GM18507 (cell line): Measurements from ENCODE around the gene ROR1.
"Not testable (repeated sequence)": the region's sequence is repeated elsewhere in the genome, so short reads cannot be mapped to it uniquely, and the experiment has no call there.

Experiments
- DNase-seq: peaks from one replicate; pipeline ENCODE4 v3.0.0; 2011; ENCODE audit warnings: low read depth; ENCODE audit not compliant: insufficient read length; ENCODE audit errors: extremely low spot score
- FAIRE-seq: peaks from 2 replicates; lab custom pipeline; 2011; peaks lifted over from hg19 to GRCh38; lab: Jason Lieb, UNC

ROR1 gene

DNA sequence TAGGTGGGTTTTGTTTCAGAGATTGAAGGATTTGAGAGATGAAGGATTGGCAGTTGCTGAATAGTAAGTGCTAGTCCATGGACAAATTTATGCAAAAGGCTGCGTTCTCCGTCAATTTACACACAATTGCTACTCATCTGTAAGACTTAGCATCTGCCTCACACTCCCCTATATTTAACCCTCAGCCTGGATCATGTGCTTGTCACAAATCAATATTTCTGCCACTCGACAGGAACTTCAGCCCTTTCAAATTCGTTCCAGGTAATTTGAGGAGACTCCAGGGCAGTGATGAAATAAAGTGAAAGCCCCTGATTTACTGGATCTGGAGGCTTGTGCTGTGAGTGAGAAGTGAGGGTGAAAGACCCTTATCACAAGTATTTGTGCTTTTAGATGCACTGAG, 324.0 kb downstream of the ROR1 start:
- no peak for DNase-seq
- no peak for FAIRE-seq

DNA sequence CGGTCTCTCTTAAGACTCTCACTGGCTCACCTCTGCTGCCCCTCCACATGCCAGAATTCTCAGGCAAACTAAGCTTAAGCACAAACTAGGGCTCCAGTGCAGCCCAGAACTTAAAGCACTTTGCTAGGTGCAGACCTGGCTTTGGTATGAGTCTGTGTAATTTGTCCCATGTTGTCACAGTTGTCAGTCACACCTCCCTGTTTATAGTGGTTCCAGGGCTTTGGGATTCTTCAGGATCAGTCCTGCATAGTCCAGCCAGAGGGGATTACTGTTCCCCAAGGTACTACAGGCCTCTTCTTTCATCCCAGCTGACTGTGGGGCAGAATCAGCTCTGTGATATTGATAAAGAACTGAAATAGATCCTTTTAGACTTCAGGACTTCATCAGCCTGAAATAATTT, 324.6 kb downstream of the ROR1 start:
- no peak for DNase-seq
- FAIRE-seq, result no peak

DNA sequence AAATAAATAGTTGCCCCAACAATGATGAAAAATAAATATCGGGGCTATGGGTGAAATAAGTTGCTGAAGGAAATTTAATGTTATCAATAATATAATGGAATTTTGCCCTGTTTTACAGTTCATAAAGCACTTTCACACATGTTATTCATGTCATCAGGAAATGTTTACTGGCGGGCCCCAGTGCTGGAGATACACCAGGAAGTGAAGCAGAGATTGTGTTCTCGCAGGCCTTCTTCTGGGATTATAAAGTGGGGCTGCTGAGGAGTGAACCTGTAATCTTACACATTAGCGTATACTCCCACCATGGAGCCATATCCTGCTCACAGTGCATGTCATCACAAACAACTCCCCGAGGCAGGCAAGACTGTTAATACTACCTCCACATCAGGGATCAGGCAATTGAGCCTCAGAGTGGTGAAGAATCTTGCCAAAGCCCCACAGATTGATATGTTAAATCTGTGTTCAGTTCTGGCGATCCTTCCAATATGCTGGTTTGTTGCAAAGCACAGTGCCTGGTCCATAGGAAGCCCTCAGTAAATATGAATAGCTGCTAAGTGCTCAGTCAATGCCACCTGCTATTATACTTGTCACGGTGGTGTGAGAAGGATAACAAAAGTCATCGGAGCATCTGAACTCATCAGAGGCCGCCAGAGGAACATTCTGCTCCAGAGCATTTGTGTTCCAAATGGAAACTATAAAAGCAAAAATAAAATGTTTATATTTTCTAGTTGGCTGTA, 325.2 kb downstream of the ROR1 start:
- FAIRE-seq, result no peak

DNA sequence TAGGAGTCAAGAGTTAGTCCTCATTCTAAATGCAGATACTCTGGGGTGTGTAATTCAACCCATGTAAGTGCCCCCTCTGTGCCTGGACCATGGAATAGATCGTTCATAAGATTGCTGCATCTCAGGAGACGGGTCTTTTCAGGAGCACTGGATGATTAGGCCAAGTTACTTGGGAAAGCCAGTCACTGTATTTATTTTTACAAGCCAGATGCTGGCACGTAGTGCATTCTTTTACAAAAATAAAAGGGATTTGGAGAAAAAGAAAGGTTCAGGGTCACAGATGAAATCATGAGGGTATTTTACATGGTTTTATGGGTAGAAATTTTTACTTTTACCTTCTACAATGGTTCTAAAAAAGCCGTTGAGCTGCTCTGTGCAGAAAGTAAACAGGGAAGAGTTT, 327.0 kb downstream of the ROR1 start:
- DNase-seq (no peak), FAIRE-seq (no peak)

More for the DNA sequence above, 325.2 kb downstream of the ROR1 start:
- no peak for DNase-seq

DNA sequence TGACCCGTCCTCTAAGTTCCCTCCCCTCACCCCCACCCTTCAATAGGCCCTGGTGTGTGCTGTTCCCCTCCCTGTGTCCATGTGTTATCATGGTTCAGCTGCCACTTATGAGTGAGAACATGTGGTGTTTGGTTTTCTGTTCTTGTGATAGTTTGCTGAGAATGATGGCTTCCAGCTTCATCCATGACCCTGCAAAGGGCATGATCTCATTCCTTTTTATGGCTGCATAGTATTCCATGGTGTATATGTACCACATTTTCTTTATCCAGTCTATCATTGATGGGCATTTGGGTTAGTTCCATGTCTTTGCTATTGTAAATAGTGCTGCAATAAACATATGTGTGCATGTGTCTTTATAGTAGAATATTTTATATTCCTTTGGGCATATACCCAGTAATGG, 330.8 kb downstream of the ROR1 start:
- DNase-seq, FAIRE-seq: not testable (repeated sequence)

DNA sequence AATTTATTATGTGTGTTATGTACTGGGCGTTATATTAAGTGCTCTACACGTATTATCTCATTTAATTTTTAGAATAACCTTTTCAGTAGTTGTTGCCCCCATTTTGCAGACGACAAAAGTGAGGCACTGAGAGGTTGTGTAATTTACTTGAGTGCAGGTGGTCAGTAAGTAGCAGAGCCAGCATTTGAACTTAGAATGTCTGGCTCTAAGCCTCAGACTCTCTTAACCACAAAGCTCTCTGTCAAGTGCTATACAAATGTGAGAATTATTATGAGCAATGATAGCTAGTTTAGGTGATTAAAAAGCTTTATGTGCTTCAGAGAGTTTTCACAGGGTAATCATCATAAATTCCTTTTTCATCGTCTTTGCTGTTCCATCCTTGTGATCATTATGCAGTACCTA, 333.3 kb downstream of the ROR1 start:
- DNase-seq (no peak), FAIRE-seq (no peak)

DNA sequence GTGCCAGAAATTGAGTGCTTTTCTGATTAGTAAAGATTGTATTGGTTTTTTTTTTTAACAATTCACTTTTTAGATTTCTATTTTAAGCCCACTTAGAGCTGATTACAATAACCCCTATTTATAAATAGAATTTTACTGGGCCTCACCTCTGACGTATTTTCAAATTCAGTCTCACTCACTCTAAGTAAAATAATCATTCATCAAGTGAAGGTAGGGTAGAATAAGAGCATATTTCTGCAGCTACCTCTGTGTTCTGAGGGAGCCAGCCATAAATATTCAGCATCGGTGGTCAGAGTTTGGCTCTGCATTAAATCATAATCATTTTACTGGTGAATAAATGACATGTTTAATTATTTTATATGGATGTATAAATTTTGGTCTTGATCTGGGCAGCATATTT, 333.8 kb downstream of the ROR1 start:
- DNase-seq (no peak), FAIRE-seq (no peak)

DNA sequence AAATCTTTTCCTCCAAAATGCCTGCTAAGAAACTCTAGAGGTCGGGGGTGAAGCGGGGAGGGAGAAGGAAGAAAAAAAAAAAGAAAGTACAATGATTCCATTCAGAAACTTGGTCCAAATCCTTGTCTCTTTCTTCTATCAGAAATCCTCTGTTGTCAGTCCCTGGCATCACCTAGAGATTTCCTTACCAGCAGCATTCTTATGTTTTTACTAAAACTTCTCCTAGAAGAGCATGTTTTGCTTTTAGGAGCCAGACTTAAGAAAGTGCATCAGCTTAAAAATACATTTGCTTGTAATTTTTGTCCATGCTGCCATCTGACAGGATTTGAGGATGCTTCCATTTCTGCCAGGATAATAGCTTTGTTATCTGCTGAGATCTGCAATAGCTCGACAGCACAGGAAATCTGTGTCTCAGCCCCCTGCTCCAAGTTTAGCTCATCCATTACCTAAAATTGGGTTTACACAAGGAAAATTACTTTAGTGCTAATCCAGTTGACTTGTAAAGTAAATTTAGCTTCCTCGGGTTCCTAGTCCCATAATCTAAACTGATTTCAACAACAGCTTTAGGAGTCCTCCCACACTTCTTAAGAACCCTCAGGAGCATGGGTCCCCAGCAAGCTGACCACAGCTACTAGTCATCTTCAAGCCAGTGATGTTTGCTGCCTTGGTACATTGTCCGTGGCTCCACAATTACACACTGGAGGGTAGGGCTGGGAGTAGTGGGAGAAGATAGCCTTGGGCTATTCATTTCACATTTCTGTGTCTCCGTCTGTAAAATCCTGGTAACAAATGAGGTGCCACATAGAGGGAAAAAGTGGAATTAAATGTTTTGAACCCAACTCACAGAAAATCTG, 337.3 kb downstream of the ROR1 start:
- no peak for FAIRE-seq
- no peak for DNase-seq

DNA sequence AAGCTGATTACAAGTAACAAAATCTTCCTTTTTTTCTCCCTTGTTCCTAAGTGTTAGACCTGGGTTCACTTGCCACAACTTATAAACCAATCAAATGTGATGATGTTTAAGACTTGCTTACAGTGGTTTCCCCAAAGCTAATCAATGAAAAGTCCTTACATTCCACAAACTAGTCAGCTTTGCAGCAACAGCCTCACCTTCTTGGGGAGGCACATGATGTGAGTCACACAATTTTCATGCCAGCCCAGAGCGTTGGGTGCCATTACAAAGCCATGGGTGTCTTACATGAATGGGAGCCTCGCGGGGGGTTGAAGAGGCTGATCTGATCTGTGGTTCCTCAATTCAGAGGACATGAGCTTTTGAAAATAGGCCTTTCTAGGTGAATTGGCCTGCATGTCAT, 338.0 kb downstream of the ROR1 start:
- DNase-seq (no peak), FAIRE-seq (no peak)

DNA sequence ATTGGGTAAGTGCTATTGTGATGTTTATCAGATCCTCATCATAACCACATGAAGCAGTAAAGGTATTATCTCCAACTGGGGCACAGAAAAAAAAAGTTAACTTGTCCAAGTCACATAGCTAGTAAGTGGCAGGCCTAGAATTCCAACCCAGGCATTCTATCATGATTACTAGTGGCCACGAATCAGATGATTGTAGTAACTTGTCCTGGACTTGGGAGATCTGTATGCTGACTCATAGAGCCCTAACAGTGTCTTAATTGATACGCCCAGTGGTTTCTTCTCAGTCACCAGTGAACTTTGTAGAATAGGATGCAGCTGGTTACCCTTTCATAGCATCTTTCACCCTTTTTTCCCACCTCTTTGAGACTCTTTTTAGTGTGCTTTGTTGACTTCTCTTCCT, 338.5 kb downstream of the ROR1 start:
- no peak for FAIRE-seq
- no peak for DNase-seq

DNA sequence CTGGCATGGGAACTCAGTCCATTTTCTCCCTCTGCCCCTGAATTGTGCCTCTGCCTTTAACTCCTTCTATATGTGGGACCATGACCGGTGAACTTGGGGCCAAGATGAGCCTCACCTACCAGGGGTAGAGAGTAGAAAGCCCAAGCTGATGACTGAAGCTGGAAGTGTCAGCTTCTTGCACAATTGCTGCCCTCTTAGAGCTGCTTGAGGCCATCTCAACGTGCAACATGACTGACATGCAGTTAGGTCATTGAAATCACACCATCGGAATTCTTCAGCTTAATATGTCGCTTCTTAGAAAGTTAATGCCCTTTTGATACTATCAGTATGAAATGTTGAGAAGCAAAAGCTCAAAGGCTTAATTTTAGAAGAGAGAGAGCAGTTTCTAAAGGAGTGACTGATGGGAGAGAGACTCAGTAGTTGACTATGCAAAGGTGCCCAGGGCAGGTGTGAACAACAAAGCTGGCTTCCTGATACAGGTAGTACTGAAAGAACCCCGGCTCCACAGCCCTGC, 340.3 kb downstream of the ROR1 start:
- no peak for DNase-seq
- FAIRE-seq, result no peak

DNA sequence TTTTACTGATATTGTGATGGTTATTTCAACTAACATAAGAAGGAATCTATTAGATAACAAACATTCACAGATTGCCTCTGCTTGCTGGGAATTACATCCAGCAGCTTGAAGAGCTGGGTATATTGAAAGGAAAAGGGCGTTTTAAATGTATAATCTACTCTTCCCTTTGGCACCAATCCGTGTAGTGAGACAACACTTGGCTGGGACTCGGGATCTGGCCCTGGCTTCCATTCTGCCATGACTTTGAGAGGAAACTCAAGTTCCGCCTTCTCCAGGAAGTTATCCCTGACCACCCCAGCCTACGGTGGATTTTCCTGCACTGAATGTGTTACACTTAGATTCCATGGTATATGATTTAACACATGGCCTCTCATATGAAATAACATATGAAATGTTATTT, 342.7 kb downstream of the ROR1 start:
- no peak for FAIRE-seq
- no peak for DNase-seq

DNA sequence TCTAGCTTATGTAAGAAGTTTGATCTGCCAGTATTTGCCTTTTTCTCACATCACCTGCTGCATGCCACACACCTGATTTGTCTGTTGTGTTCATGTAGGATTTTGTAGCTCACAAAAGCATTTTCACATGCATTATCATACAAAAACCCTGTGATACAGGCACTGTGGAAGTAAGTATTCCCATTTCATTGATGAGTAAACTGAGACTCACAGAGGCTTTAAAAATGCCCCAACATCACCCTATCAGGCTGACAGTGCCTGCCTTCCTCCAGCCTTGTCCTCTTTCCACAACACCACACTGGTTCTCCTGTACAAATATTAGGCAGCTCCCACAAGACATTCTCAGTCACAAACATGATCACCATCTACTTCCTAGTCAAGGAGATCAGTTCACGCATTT, 343.7 kb downstream of the ROR1 start:
- DNase-seq, result no peak
- no peak for FAIRE-seq

DNA sequence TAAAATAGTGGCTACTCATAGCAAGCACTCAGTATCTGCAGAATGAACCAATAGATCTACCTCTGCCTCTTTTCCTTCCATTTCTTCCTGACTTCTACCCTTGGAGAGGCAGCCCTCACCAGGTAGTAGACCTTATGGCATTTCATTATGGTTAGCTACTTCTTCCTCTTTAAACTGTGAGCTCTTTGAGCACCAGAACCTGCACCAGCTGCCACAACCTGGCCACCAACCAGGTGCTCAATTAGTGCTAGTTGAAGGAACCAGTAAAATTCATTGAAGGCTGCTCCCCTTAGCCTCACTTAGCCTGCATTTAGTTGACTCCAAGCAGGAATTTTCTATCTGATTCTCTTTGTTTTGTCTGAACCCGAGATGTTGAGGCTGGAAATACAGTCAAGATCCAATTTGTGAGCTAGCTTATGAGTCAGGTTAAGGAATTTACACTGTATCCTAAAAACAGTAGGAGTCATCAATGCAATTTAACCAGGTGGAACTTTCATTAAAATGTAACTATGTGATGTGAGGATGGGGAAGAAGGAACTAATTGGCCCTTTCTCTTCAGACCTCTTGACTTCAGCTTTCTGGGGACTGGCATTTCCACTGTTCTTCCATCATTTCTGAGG, 348.1 kb downstream of the ROR1 start:
- DNase-seq (no peak), FAIRE-seq (no peak)

DNA sequence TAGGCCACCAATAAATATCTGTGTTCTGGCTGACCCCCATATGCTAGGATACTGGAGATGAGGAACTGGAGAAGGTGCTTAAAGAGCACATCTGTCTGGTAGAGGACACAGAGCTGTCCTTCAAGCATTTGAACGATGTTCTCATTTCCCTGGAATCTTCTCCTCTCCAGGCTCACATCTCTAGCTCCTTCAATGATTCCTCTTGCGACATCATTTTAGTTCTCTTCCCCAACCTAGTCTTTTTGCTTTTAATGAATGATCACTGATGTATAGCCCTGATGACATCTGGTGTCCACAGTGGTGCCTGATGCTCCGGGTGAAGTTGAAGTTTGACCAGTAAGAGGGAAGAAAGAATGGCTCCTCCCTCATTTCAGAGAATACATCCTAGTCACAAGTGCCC, 348.8 kb downstream of the ROR1 start:
- no peak for DNase-seq
- no peak for FAIRE-seq

DNA sequence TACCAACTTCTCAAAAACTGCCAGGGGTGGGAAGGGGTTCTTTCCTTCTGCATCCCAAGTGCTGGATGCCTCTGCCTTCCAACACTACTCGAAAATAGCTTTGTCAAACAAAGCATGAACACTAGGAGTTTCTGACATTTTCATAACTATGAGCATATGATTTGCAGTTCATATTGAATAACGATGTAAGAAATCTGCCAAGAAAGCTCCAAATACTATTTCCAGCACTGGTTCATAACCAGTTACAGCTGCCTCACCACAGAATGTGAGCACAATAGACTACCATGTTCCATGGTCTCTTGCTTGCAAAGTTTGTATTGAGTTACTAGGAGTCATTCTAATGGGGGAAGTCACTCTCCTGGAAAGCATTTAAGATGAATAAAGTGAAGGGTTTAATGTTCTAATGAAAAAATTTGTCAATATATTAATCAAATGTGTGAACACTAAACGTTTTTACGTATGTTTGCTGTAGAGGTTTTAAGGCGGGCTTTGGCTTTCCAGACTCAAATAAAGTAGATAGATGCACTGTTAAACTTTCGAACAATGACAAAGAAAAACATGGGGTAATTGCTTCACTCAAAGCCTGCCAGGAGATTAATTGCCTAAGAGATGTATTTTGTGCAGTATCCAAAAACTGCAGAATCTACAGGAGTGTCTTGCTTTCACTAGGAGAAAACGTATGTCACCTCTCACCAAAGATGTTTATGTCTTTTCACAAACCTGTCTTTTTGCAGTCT, 351.1 kb downstream of the ROR1 start:
- DNase-seq (no peak), FAIRE-seq (no peak)

DNA sequence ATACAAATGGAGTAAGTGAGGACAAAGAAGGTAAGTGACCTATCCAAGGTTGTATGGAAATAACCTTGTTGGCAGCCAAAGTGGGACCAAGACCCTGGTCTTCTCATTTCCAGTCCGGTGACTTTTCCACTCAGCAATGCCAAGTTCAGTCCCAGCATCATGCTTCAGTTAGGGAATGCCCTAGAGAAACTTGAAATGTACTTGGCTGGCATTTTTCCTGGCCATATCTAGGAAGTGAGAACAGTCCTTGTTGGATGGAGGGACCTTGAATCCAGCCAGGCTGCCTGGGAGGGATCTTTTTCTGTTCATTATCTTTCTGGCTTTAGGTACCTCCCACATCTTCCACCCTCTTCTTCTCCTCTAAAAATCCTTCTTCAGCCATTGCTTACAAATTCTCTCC, 352.8 kb downstream of the ROR1 start:
- no peak for DNase-seq
- no peak for FAIRE-seq

DNA sequence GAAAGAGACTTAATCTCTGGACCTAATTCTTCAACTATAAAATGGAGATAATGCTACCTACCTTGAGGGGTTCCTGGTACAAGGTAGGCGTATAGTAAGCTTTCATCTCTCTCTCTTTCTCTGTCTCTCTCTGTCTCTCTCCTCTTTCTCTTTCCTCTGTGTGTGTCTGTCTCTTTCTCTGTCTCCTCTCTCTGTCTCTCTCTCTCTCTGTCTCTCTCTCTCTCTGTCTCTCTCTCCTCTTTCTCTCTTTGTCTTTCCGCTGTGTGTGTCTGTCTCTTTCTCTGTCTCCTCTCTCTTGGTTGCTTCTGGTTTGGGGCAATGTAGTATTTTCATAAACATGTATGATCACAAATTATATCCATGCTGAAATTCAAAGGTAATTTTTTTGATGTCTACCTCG, 353.5 kb downstream of the ROR1 start:
- FAIRE-seq (no peak), DNase-seq (no peak)

DNA sequence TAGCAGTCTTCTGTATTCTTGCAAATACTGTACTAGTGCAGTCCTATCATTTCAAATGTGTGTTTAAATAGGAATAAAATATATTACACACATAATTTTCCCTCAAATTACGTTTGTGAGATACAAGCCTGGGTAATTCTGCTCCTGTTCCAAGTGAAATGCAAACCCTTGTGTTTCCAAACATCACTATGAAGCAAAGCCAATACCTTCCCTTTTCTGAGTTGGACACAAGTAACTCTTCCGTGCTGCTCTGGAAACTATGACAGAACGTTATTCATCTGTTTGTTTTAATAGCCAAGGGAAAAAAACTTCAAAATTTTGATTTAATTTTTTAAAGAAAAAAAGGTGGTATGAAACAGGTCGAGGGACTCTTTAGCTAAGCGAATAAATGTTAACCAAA, 355.9 kb downstream of the ROR1 start:
- DNase-seq (no peak), FAIRE-seq (no peak)

DNA sequence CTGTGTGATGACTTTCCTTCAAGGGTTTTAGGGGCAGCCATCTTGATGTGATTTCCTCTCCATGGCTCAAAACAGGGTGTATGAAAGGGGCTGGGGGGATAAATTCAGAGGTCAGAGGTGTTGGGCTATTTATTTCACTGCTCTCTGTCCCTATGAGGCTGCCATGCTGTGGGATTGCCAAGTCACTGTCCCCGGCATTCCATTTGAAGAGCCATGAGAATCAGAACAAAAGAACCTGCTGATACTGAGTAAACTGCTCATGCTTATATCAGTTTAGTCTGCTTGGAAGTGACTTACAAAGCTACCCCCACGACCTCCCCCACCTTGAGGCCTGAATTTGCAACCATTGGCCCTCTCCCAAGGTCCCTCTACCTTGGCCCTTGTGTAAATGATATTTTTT, 357.3 kb downstream of the ROR1 start:
- DNase-seq, result no peak
- FAIRE-seq, result no peak
